MV-4-11 (cell line): Measurements from ENCODE around the gene GAS2.
A peak's percentile ranks its signal among the peaks of the same experiment; 100 is the strongest.
"Not testable (repeated sequence)": the region's sequence is repeated elsewhere in the genome, so short reads cannot be mapped to it uniquely, and the experiment has no call there.

ENCODE experiments used
- DNase-seq: peaks from one replicate; lab custom pipeline; 2025; lab: John Stamatoyannopoulos, UW

The GAS2 gene

GRCh38 chr11:22666325-22666687 is at the start of gene GAS2:
Gene GAS2 (plus strand): TSS chr11:22666611. CDS start chr11:22674870, 8,259 bp downstream.
- DNase-seq = no peak

- no peak for DNase-seq
Measured at GRCh38 chr11:22617868-22618267, 48.5 kb upstream of the GAS2 start.

GRCh38 chr11:22624742-22625447 is 41.5 kb upstream of the GAS2 start:
- DNase-seq = peak; percentile 54

- peak; percentile 99 for DNase-seq
Measured at GRCh38 chr11:22625448-22626287, 40.7 kb upstream of the GAS2 start, which contains the start of gene FANCF. Gene FANCF (minus strand): TSS chr11:22625823. CDS start chr11:22625810, 13 bp downstream.

GRCh38 chr11:22626573-22627239 is 39.7 kb upstream of the GAS2 start:
- peak; percentile 8 for DNase-seq

GRCh38 chr11:22627421-22627820 is 39.0 kb upstream of the GAS2 start:
- DNase-seq = no peak

- no peak for DNase-seq
Measured at GRCh38 chr11:22633354-22633902, 33.0 kb upstream of the GAS2 start.

GRCh38 chr11:22634897-22635629 is 31.3 kb upstream of the GAS2 start:
- no peak for DNase-seq

GRCh38 chr11:22635689-22636088 is 30.7 kb upstream of the GAS2 start:
- no peak for DNase-seq

- DNase-seq = no peak
Measured at GRCh38 chr11:22640862-22641261, 25.5 kb upstream of the GAS2 start.

- no peak for DNase-seq
Measured at GRCh38 chr11:22641559-22641958, 24.9 kb upstream of the GAS2 start.

- DNase-seq = not testable (repeated sequence)
Measured at GRCh38 chr11:22652346-22652745, 14.1 kb upstream of the GAS2 start.

GRCh38 chr11:22656130-22656529 is 10.3 kb upstream of the GAS2 start:
- peak; percentile 13 for DNase-seq

GRCh38 chr11:22657101-22657694 is 9.2 kb upstream of the GAS2 start:
- no peak for DNase-seq

GRCh38 chr11:22659783-22660182 is 6.6 kb upstream of the GAS2 start:
- DNase-seq = no peak

GRCh38 chr11:22666688-22667439 is 453 bp downstream of the GAS2 start:
- DNase-seq = no peak

GRCh38 chr11:22668005-22668796 is 1.8 kb downstream of the GAS2 start:
- DNase-seq = no peak

- DNase-seq = no peak
Measured at GRCh38 chr11:22669368-22669767, 3.0 kb downstream of the GAS2 start.

GRCh38 chr11:22670830-22671229 is 4.4 kb downstream of the GAS2 start:
- DNase-seq = peak; percentile 4

- DNase-seq = no peak
Measured at GRCh38 chr11:22671751-22672150, 5.3 kb downstream of the GAS2 start.
